ENCODE results near the gene MIER2. TPM values are rescaled to one million over a fixed set of nuclear protein-coding genes. Genes with fewer than 3 reads are reported as not detected.

MIER2 gene
- total and polyA plus RNA-seq, 10 donors, result 19.2 to 66.5 (median 30.7) TPM

GRCh38 chr19:290372-291005 lies 54.1 kb downstream of the MIER2 start:
- Histone ChIP-seq H3K4me3 (peak overlapping the region; percentile 17 to 67 (median 30)), H3K36me3 (no peaks in the 10 kb centered on the region), H3K27ac (peak overlapping the region in 1 of 8 donors; percentile 73), H3K9me3 (no peaks in the 10 kb centered on the region), H3K27me3 (replicated peaks in 1 of 7) (peaks cover 4 to 84% (median 50%) of the 10 kb centered on the region in 7 donors), H3K4me1 (peaks cover 7 to 40% (median 30%) of the 10 kb centered on the region in 6 donors)
- 3 to 7% (median 4%) methylated on average over 14 to 51 of the region's 51 CpGs for WGBS, 5 donors
- TF ChIP-seq POLR2A (IDR thresholded peaks at IDR 0.05), result no peak
- no peak for TF ChIP-seq POLR2AphosphoS5 (IDR thresholded peaks at IDR 0.05)
- TF ChIP-seq CTCF (IDR thresholded peaks at IDR 0.05 in 8 of 11, conservative IDR thresholded peaks at IDR 0.05 in 3 of 11), result no peak
- DNase-seq, result no peak
- intact Hi-C loops (cut with DNase I; ENCODE audit: low total_unique reads), result no loop called here

- peak overlapping the region in 2 of 8 donors; percentile 47 to 67 for H3K4me3 ChIP-seq
- no peaks in the 10 kb centered on the region for H3K36me3 ChIP-seq
- 38 to 54% (median 52%) methylated on average over 26 of the region's 26 CpGs for WGBS, 5 donors
- TF ChIP-seq POLR2A (IDR thresholded peaks at IDR 0.05) (no peak), POLR2AphosphoS5 (IDR thresholded peaks at IDR 0.05) (no peak), CTCF (IDR thresholded peaks at IDR 0.05 in 8 of 11, conservative IDR thresholded peaks at IDR 0.05 in 3 of 11) (no peak)
- no peak for DNase-seq
- H3K9me3 ChIP-seq, result no peaks in the 10 kb centered on the region
- H3K4me1 ChIP-seq, result peaks cover under 1 to 34% (median 24%) of the 10 kb centered on the region in 6 donors
- H3K27me3 ChIP-seq (replicated peaks in 1 of 7), result peaks cover 4 to 77% (median 46%) of the 10 kb centered on the region in 7 donors
- intact Hi-C loops (cut with DNase I; ENCODE audit: low total_unique reads), result no loop called here
- peak overlapping the region in 1 of 8 donors; percentile 73 for H3K27ac ChIP-seq
Measured at GRCh38 chr19:289651-290371, 54.8 kb downstream of the MIER2 start.

GRCh38 chr19:288911-289310 lies 55.7 kb downstream of the MIER2 start:
- WGBS, 5 donors, result 81 to 88% (median 86%) methylated on average over 10 of the region's 10 CpGs
- no peak for DNase-seq
- H3K27me3 ChIP-seq (replicated peaks in 1 of 7), result peaks cover 4 to 68% (median 38%) of the 10 kb centered on the region in 7 donors

More at GRCh38 chr19:288911-289310, 55.7 kb downstream of the MIER2 start:
- intact Hi-C loops (cut with DNase I; ENCODE audit: low total_unique reads), result no loop called here
- Histone ChIP-seq H3K27ac (no peak overlapping the region), H3K9me3 (no peaks in the 10 kb centered on the region), H3K36me3 (no peaks in the 10 kb centered on the region), H3K4me1 (peaks cover 0 to 25% (median 16%) of the 10 kb centered on the region in 6 donors), H3K4me3 (no peak overlapping the region)
- TF ChIP-seq POLR2AphosphoS5 (IDR thresholded peaks at IDR 0.05), result no peak
- TF ChIP-seq POLR2A (IDR thresholded peaks at IDR 0.05), result no peak
- TF ChIP-seq CTCF (IDR thresholded peaks at IDR 0.05 in 8 of 11, conservative IDR thresholded peaks at IDR 0.05 in 3 of 11), result no peak
